BLaER1 treated with 17β-estradiol and CSF1 and Interleukin-3, amounts not matched to agents 10 nM and 100 nM (cell line): ENCODE data around the gene VEGFC.

Experiments used
- H3K27ac ChIP-seq, 11 experiments: shearing (Covaris generic); formaldehyde crosslinking; 2 replicates each; pipeline ENCODE4 v1.8.1; 2022
- H3K27me3 ChIP-seq, 11 experiments: shearing (Covaris generic); formaldehyde crosslinking; 2 replicates each; pipeline ENCODE4 v1.8.1; 2022
- H3K36me3 ChIP-seq, 11 experiments: shearing (Covaris generic); formaldehyde crosslinking; 2 replicates each; pipeline ENCODE4 v1.8.1; 2022
- H3K4me1 ChIP-seq, 10 experiments: shearing (Covaris generic); formaldehyde crosslinking; 2 replicates each; pipeline ENCODE4 v1.8.1; 2022
- H3K4me2 ChIP-seq, 11 experiments: shearing (Covaris generic); formaldehyde crosslinking; 2 replicates each; pipeline ENCODE4 v1.8.1; 2022
- H3K4me3 ChIP-seq, 10 experiments: shearing (Covaris generic); formaldehyde crosslinking; 2 replicates each; pipeline ENCODE4 v1.8.1; 2022
- H3K9ac ChIP-seq, 11 experiments: shearing (Covaris generic); formaldehyde crosslinking; 2 replicates each; pipeline ENCODE4 v1.8.1; 2022
- H3K9me3 ChIP-seq, 11 experiments: shearing (Covaris generic); formaldehyde crosslinking; replicated peaks in 1 of 11; 2 replicates each; pipeline ENCODE4 v1.8.1; 2022
- H4K20me1 ChIP-seq, 11 experiments: shearing (Covaris generic); formaldehyde crosslinking; 2 replicates each; pipeline ENCODE4 v1.8.1; 2022
- Cebpa-rat ChIP-seq, 11 experiments: shearing (Covaris generic); IDR thresholded peaks; 2 replicates each; pipeline ENCODE4 v1.8.1; 2022

The VEGFC gene

GRCh38 chr4:176833400-176834175, 40.9 kb upstream of the VEGFC start:
- H3K4me2 ChIP-seq: no peak overlapping the region
- H3K9ac ChIP-seq: no peak overlapping the region
- H3K9me3 ChIP-seq: peaks cover 0 to 4% (median 0%) of the 10 kb centered on the region in 11 experiments; a peak in 3 of 22 replicates
- no peaks in the 10 kb centered on the region for H3K27me3 ChIP-seq
- no peak for TF ChIP-seq Cebpa-rat (IDR thresholded peaks at IDR 0.05)
- no peaks in the 10 kb centered on the region for H3K36me3 ChIP-seq
- peaks cover 0 to 12% (median under 1%) of the 10 kb centered on the region in 10 experiments; a peak in 9 of 20 replicates for H3K4me1 ChIP-seq
- no peaks in the 10 kb centered on the region for H4K20me1 ChIP-seq
- no peak overlapping the region for H3K27ac ChIP-seq
- H3K4me3 ChIP-seq: no peak overlapping the region

- TF ChIP-seq Cebpa-rat (IDR thresholded peaks at IDR 0.05): no peak
- Histone ChIP-seq H3K9me3 (no peaks in the 10 kb centered on the region), H3K27ac (no peak overlapping the region), H3K4me3 (no peak overlapping the region), H3K4me1 (peaks cover 7 to 18% (median 9%) of the 10 kb centered on the region in 10 experiments; a peak in 16 of 20 replicates), H3K9ac (no peak overlapping the region), H4K20me1 (no peaks in the 10 kb centered on the region), H3K4me2 (no peak overlapping the region), H3K27me3 (no peaks in the 10 kb centered on the region), H3K36me3 (no peaks in the 10 kb centered on the region)
Observed at GRCh38 chr4:176830971-176831370, 38.2 kb upstream of the VEGFC start.

- Histone ChIP-seq H3K4me2 (no peak overlapping the region), H3K27me3 (no peaks in the 10 kb centered on the region), H4K20me1 (no peaks in the 10 kb centered on the region), H3K4me3 (no peak overlapping the region), H3K27ac (no peak overlapping the region), H3K36me3 (no peaks in the 10 kb centered on the region), H3K4me1 (peaks cover 7 to 11% (median 8%) of the 10 kb centered on the region in 10 experiments; a peak in 15 of 20 replicates), H3K9ac (no peak overlapping the region), H3K9me3 (no peaks in the 10 kb centered on the region)
- TF ChIP-seq Cebpa-rat (IDR thresholded peaks at IDR 0.05): no peak
Observed at GRCh38 chr4:176825586-176825985, 32.9 kb upstream of the VEGFC start.

GRCh38 chr4:176824645-176825366, 32.1 kb upstream of the VEGFC start:
- Histone ChIP-seq H3K9me3 (no peaks in the 10 kb centered on the region), H3K4me3 (no peak overlapping the region)

GRCh38 chr4:176818531-176818930, 25.8 kb upstream of the VEGFC start:
- Histone ChIP-seq H3K27me3 (no peaks in the 10 kb centered on the region), H3K4me1 (peaks cover 0 to 4% (median 0%) of the 10 kb centered on the region in 10 experiments; a peak in 1 of 20 replicates), H4K20me1 (no peaks in the 10 kb centered on the region), H3K36me3 (no peaks in the 10 kb centered on the region), H3K27ac (no peak overlapping the region), H3K4me2 (no peak overlapping the region), H3K9me3 (no peaks in the 10 kb centered on the region), H3K9ac (no peak overlapping the region), H3K4me3 (no peak overlapping the region)
- no peak for TF ChIP-seq Cebpa-rat (IDR thresholded peaks at IDR 0.05)

More at GRCh38 chr4:176824645-176825366, 32.1 kb upstream of the VEGFC start:
- no peak overlapping the region for H3K4me2 ChIP-seq
- no peaks in the 10 kb centered on the region for H3K36me3 ChIP-seq
- H4K20me1 ChIP-seq: no peaks in the 10 kb centered on the region
- H3K9ac ChIP-seq: no peak overlapping the region
- TF ChIP-seq Cebpa-rat (IDR thresholded peaks at IDR 0.05): no peak
- no peak overlapping the region for H3K27ac ChIP-seq
- H3K4me1 ChIP-seq: peaks cover 7 to 11% (median 8%) of the 10 kb centered on the region in 10 experiments; a peak in 16 of 20 replicates
- H3K27me3 ChIP-seq: no peaks in the 10 kb centered on the region

- H3K9ac ChIP-seq: no peak overlapping the region
- no peaks in the 10 kb centered on the region for H3K27me3 ChIP-seq
- H3K9me3 ChIP-seq: no peaks in the 10 kb centered on the region
- peaks cover 0 to 4% (median 0%) of the 10 kb centered on the region in 10 experiments; a peak in 1 of 20 replicates for H3K4me1 ChIP-seq
- H3K27ac ChIP-seq: no peak overlapping the region
- no peaks in the 10 kb centered on the region for H3K36me3 ChIP-seq
- no peaks in the 10 kb centered on the region for H4K20me1 ChIP-seq
- no peak overlapping the region for H3K4me3 ChIP-seq
- no peak for TF ChIP-seq Cebpa-rat (IDR thresholded peaks at IDR 0.05)
- no peak overlapping the region for H3K4me2 ChIP-seq
Observed at GRCh38 chr4:176817204-176817603, 24.5 kb upstream of the VEGFC start.

- no peak for TF ChIP-seq Cebpa-rat (IDR thresholded peaks at IDR 0.05)
- H3K9me3 ChIP-seq: no peaks in the 10 kb centered on the region
- no peaks in the 10 kb centered on the region for H3K36me3 ChIP-seq
- H3K9ac ChIP-seq: no peak overlapping the region
- no peaks in the 10 kb centered on the region for H4K20me1 ChIP-seq
- H3K27ac ChIP-seq: no peak overlapping the region
- no peak overlapping the region for H3K4me3 ChIP-seq
- no peaks in the 10 kb centered on the region for H3K27me3 ChIP-seq
- H3K4me1 ChIP-seq: peaks cover 0 to 4% (median 0%) of the 10 kb centered on the region in 10 experiments; a peak in 1 of 20 replicates
- no peak overlapping the region for H3K4me2 ChIP-seq
Observed at GRCh38 chr4:176814770-176815169, 22.0 kb upstream of the VEGFC start.

- H3K27ac ChIP-seq: no peak overlapping the region
- no peak overlapping the region for H3K4me3 ChIP-seq
- H3K27me3 ChIP-seq: no peaks in the 10 kb centered on the region
- no peak overlapping the region for H3K9ac ChIP-seq
- H3K36me3 ChIP-seq: no peaks in the 10 kb centered on the region
- no peak overlapping the region for H3K4me2 ChIP-seq
- no peaks in the 10 kb centered on the region for H4K20me1 ChIP-seq
- no peak for TF ChIP-seq Cebpa-rat (IDR thresholded peaks at IDR 0.05)
- peaks cover 4 to 16% (median 8%) of the 10 kb centered on the region in 11 experiments; a peak in 21 of 22 replicates for H3K9me3 ChIP-seq
- no peaks in the 10 kb centered on the region for H3K4me1 ChIP-seq
Observed at GRCh38 chr4:176810481-176811249, 17.9 kb upstream of the VEGFC start.
